Lower leg skin (tissue), 3 donors: ENCODE results near the gene ACTMAP.

Source experiments
- CTCF ChIP-seq, 3 donors: fragments of 450-650 bp; IDR thresholded peaks; one replicate each; pipeline ENCODE4 v1.5.1; 2016; ENCODE audit warnings: antibody characterized with exemption in 3 of 3, mild to moderate bottlenecking in 3 of 3, moderate library complexity in 2 of 3
- POLR2A ChIP-seq, 2 donors: fragments of 450-650 bp; IDR thresholded peaks; one replicate each; pipeline ENCODE4 v1.6.1; 2016 to 2017; ENCODE audit warnings: antibody characterized with exemption in 2 of 2, mild to moderate bottlenecking in 1 of 2, moderate library complexity in 1 of 2

DNA sequence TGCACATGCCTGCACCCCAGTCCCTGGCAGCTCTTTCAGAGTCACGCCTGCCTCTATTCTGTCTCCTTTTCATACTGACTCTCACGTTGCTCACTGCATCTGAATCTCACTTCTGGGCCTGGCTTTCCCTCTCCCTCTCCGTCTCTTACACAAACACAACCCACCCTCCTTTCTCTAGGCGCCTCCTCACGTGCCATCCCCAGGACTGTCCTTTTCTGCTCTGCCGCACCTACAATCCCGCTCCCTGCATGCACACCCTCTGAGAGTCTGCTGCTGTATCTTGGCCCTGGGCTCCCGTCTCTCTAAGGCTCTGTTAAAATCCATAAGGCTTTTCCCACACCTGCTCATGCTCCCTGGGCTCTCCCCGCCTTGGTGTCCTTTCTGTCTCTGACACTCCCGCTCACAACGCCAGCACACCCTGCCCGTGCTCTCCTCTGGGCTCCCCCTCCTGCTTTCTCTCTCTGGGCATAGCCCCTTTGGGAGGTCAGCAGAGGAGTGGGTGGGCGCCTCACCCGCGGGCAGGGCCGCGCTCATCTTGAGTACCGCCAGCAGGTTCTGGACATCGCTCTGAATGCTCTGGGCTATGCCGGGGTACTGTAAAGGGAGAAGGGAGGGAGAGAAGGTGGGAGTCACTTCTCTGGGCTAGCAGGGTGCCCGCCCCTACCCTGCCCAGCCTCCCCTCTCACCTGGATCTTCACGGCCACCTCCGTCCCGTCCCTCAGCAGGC, 47.1 kb downstream of the ACTMAP start:
- TF ChIP-seq CTCF (IDR thresholded peaks at IDR 0.05) (no peak), POLR2A (IDR thresholded peaks at IDR 0.05) (no peak)
